HepG2 (cell line): ENCODE results near the gene COQ4. TPM values are rescaled to one million over a fixed set of nuclear protein-coding genes. Genes with fewer than 3 reads are reported as not detected.
A peak's percentile ranks its signal among the peaks of the same experiment; 100 is the strongest.

Experiments used
- GTF2F1 ChIP-seq: fragments of 150-350 bp; IDR thresholded peaks from 2 replicates; pipeline ENCODE4 v1.6.1; 2014; ENCODE audit warnings: low read length
- KLF12 ChIP-seq: sonication (generic); formaldehyde crosslinking; IDR thresholded peaks from 2 replicates; pipeline ENCODE4 v1.4.0; 2020; ENCODE audit warnings: missing genetic modification reagents, borderline replicate concordance
- MED1 ChIP-seq: sonication (generic); formaldehyde crosslinking; IDR thresholded peaks from 2 replicates; pipeline ENCODE4 v1.4.0; 2020; ENCODE audit warnings: missing genetic modification reagents
- PCBP1 ChIP-seq: fragments of 200-400 bp; formaldehyde crosslinking; IDR thresholded peaks from 2 replicates; pipeline ENCODE4 v1.6.1; 2017; ENCODE audit warnings: mild to moderate bottlenecking, low read depth, low read length, borderline replicate concordance
- RERE ChIP-seq: IDR thresholded peaks from 2 replicates; pipeline ENCODE4 v1.6.1; 2016; ENCODE audit warnings: low read depth, missing genetic modification reagents, missing compliant biosample characterization
- REXO4 ChIP-seq: sonication (generic); formaldehyde crosslinking; IDR thresholded peaks from 2 replicates; pipeline ENCODE4 v1.8.0; 2022; ENCODE audit warnings: missing genetic modification reagents, mild to moderate bottlenecking, borderline replicate concordance
- TRAFD1 ChIP-seq: sonication (generic); formaldehyde crosslinking; IDR thresholded peaks from 2 replicates; pipeline ENCODE4 v1.5.1; 2020; ENCODE audit warnings: missing genetic modification reagents, mild to moderate bottlenecking, borderline replicate concordance
- U2AF1 ChIP-seq: fragments of 200-400 bp; formaldehyde crosslinking; optimal IDR thresholded peaks from 2 replicates; pipeline ENCODE3; 2017; ENCODE audit warnings: mild to moderate bottlenecking, low read depth, low read length
- ZBTB38 ChIP-seq: sonication (generic); formaldehyde crosslinking; IDR thresholded peaks from 2 replicates; pipeline ENCODE4 v1.5.1; 2020; ENCODE audit warnings: mild to moderate bottlenecking, missing genetic modification reagents
- ZBTB49 ChIP-seq: sonication (generic); formaldehyde crosslinking; IDR thresholded peaks from 2 replicates; pipeline ENCODE4 v1.4.0; 2020; ENCODE audit warnings: missing genetic modification reagents, borderline replicate concordance
- ZEB1 ChIP-seq: IDR thresholded peaks from 2 replicates; pipeline ENCODE4 v1.6.1; 2012; ENCODE audit warnings: mild to moderate bottlenecking, low read depth, inconsistent platforms; ENCODE audit not compliant: insufficient replicate concordance
- ZFP1 ChIP-seq: IDR thresholded peaks from 2 replicates; pipeline ENCODE4 v1.6.1; 2016
- ZNF20 ChIP-seq: sonication (generic); formaldehyde crosslinking; IDR thresholded peaks from 2 replicates; pipeline ENCODE4 v1.4.0; 2020; ENCODE audit warnings: mild to moderate bottlenecking, moderate library complexity, missing genetic modification reagents
- ZNF331 ChIP-seq: sonication (generic); formaldehyde crosslinking; IDR thresholded peaks from 2 replicates; pipeline ENCODE4 v1.4.0; 2020; ENCODE audit warnings: missing genetic modification reagents
- ZNF564 ChIP-seq: sonication (generic); formaldehyde crosslinking; IDR thresholded peaks from 2 replicates; pipeline ENCODE4 v1.8.1; 2023; ENCODE audit warnings: mild to moderate bottlenecking, missing genetic modification reagents
- ZNF598 ChIP-seq: sonication (generic); formaldehyde crosslinking; IDR thresholded peaks from 2 replicates; pipeline ENCODE4 v1.5.1; 2020; ENCODE audit warnings: mild to moderate bottlenecking, missing genetic modification reagents, borderline replicate concordance
- ZNF704 ChIP-seq: sonication (generic); formaldehyde crosslinking; IDR thresholded peaks from 2 replicates; pipeline ENCODE4 v1.8.1; 2023; ENCODE audit warnings: mild to moderate bottlenecking, inconsistent platforms, moderate library complexity, missing genetic modification reagents, borderline replicate concordance
- ZNF773 ChIP-seq: sonication (generic); formaldehyde crosslinking; IDR thresholded peaks from 2 replicates; pipeline ENCODE4 v1.4.0; 2020; ENCODE audit warnings: missing genetic modification reagents, borderline replicate concordance
- polyA plus RNA-seq, 8 experiments: library from polyadenylated mRNA; depleted of rRNA in 3 of 8; stranded (reverse) in 7 of 8; unstranded in 1 of 8; fragments of >200 nt; fragmentation: Illumina TruSeq in 4 of 8; extraction: Trizol in 4 of 8; gene quantifications; 2 replicates each; pipeline versions ENCODE4 v1.2.1 to v1.2.3, GENCODE V29; 2011 to 2016; ENCODE audit warnings: low read depth in 4 of 8, missing spikeins in 1 of 8, mixed read lengths in 1 of 8; ENCODE audit not compliant: insufficient read depth in 1 of 8
- total RNA-seq, 5 experiments: library from RNA; depleted of rRNA; stranded (reverse); fragments of >200 nt; fragmentation: Illumina TruSeq; extraction: Trizol; gene quantifications; 2 replicates each; pipeline ENCODE4 v1.2.3, GENCODE V29; 2016; ENCODE audit warnings: low read depth in 1 of 5

COQ4 gene
- total and polyA plus RNA-seq, 2 of the 13 experiments (the other 11 are each of a cell fraction or from before 2014, with no cell fraction given), result 26.1 to 36.0 TPM

GRCh38 chr9:128276008-128276573, 46.5 kb upstream of the COQ4 start, which contains the start of gene SWI5 (continued):
- TF ChIP-seq KLF12 (CRISPR knock-in tag), result 0 out of 2 replicates have a peak, but pooled peaks have one; percentile 49
- 0 out of 2 replicates have a peak, but pooled peaks have one; percentile 21 for TF ChIP-seq ZNF331 (CRISPR knock-in tag)
- no peak for TF ChIP-seq ZNF598 (CRISPR knock-in tag)
- TF ChIP-seq RERE, result no peak
- TF ChIP-seq TRAFD1 (CRISPR knock-in tag), result no peak
- no peak for TF ChIP-seq U2AF1
- no peak; the same call in 1 of the 2 replicates for TF ChIP-seq MED1
- no peak for TF ChIP-seq ZNF704
- TF ChIP-seq ZEB1, result no peak
- TF ChIP-seq ZNF20 (CRISPR knock-in tag), result no peak
- no peak for TF ChIP-seq ZFP1 (CRISPR knock-in tag)
- TF ChIP-seq ZBTB49 (CRISPR knock-in tag), result no peak
- 0 out of 2 replicates have a peak, but pooled peaks have one; percentile 47 for TF ChIP-seq PCBP1
- TF ChIP-seq ZNF773 (CRISPR knock-in tag), result no peak
- no peak for TF ChIP-seq GTF2F1
- no peak for TF ChIP-seq ZBTB38 (CRISPR knock-in tag)
- no peak for TF ChIP-seq REXO4 (CRISPR knock-in tag)
- TF ChIP-seq ZNF564 (CRISPR knock-in tag), result no peak
